H7 (cell line): ENCODE results near the gene RPF1. TPM values are rescaled to one million over a fixed set of nuclear protein-coding genes. Genes with fewer than 3 reads are reported as not detected.

Experiments used
- total RNA-seq: library from RNA; depleted of rRNA; stranded (reverse); fragments of >200 nt; shearing (Covaris generic); gene quantifications from 2 replicates; pipeline ENCODE4 v1.2.3, GENCODE V29; 2014; rRNA removed

RPF1 gene
- total RNA-seq, 1 experiment from 2014 or later, result 82.5 TPM

Other genes starting within 250 kb of the RPF1 start
- gene SAMD13, start 177.6 kb upstream of the RPF1 start, total RNA-seq, result 2.1 and 3.1 TPM in 2 replicates
- 0.38 TPM in 1 of 2 replicates, not detected in the other for gene DNASE2B, start 80.8 kb upstream of the RPF1 start, total RNA-seq
- gene SPATA1, start 27.1 kb downstream of the RPF1 start, total RNA-seq, result 1.8 and 3.2 TPM in 2 replicates
- 68.5 and 71.2 TPM in 2 replicates for gene GNG5, start 27.3 kb downstream of the RPF1 start, total RNA-seq
- 12.2 and 15.7 TPM in 2 replicates for gene CTBS, start 95.2 kb downstream of the RPF1 start, total RNA-seq
- gene SSX2IP, start 211.2 kb downstream of the RPF1 start, total RNA-seq, result 18.0 and 23.6 TPM in 2 replicates